GM18868 (cell line): Measurements from ENCODE around the gene TEX19.

Experiments
- ATAC-seq: cut with Tn5 transposase; IDR thresholded peaks from one replicate; pipeline ENCODE4 v1.9.1; 2021; ENCODE audit warnings: mild to moderate bottlenecking, moderate library complexity; ENCODE audit not compliant: unreplicated experiment

Gene TEX19

GRCh38 chr17:82320956-82321927, 37.8 kb upstream of the TEX19 start:
- no peak for ATAC-seq

- no peak for ATAC-seq
Measured at GRCh38 chr17:82321947-82322466, 37.0 kb upstream of the TEX19 start.

- no peak for ATAC-seq
Measured at GRCh38 chr17:82322526-82323453, 36.3 kb upstream of the TEX19 start.

- ATAC-seq, result no peak
Measured at GRCh38 chr17:82323514-82324234, 35.4 kb upstream of the TEX19 start.

GRCh38 chr17:82324566-82325285, 34.3 kb upstream of the TEX19 start:
- ATAC-seq, result no peak

- no peak for ATAC-seq
Measured at GRCh38 chr17:82325286-82326180, 33.5 kb upstream of the TEX19 start.

- ATAC-seq, result no peak
Measured at GRCh38 chr17:82327289-82327688, 31.8 kb upstream of the TEX19 start.

GRCh38 chr17:82327757-82328140, 31.3 kb upstream of the TEX19 start:
- no peak for ATAC-seq

- ATAC-seq, result no peak
Measured at GRCh38 chr17:82328141-82328993, 30.7 kb upstream of the TEX19 start.

- no peak for ATAC-seq
Measured at GRCh38 chr17:82328994-82329507, 30.0 kb upstream of the TEX19 start.

- ATAC-seq, result no peak
Measured at GRCh38 chr17:82329683-82330321, 29.2 kb upstream of the TEX19 start.

GRCh38 chr17:82330322-82331239, 28.5 kb upstream of the TEX19 start:
- no peak for ATAC-seq

GRCh38 chr17:82331345-82331939, 27.6 kb upstream of the TEX19 start:
- no peak for ATAC-seq

- no peak for ATAC-seq
Measured at GRCh38 chr17:82332669-82333278, 26.3 kb upstream of the TEX19 start.
